Muscle of back (tissue), 11 donors: ENCODE data around the gene ZMPSTE24. TPM values are rescaled to one million over a fixed set of nuclear protein-coding genes. Genes with fewer than 3 reads are reported as not detected.

ENCODE experiments used
- DNase-seq, 3 donors: peaks; one replicate each; pipeline versions ENCODE4 v3.0.0 to v3.0.0-alpha.2; 2013
- polyA plus RNA-seq, 10 donors: library from polyadenylated mRNA; unstranded; fragments of 120-200 nt; gene quantifications; one replicate each; pipeline ENCODE4 v1.2.1, GENCODE V29; 2013; ENCODE audit not compliant: insufficient read length in 10 of 10

ZMPSTE24 gene
- polyA plus RNA-seq, 10 donors = 25.9 to 31.1 (median 28.3) TPM

DNA sequence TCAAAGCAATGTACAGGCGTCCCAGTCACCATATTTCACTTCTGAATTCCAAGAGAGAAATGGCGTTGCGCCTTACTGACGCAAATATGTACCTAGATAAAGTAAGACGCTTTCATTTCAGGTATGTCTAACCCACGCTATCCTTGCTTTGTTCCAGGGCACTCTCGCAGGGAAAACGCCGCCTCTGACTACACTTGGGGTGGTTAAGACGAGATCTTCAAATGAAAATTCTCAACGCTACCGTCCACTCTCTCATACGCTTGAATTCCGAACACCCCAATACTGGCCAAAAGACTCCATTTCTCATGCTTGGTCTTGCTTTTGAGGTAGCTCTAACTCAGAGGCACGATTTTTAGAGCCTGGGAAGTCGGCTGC, 736 bp upstream of the ZMPSTE24 start:
- DNase-seq = no peak

- peak in 1 of 3 donors; percentile 9 for DNase-seq
Measured at GRCh38 chr1:40258445-40258769, 371 bp downstream of the ZMPSTE24 start.

- no peak for DNase-seq
Measured at GRCh38 chr1:40264354-40264781, 6.3 kb downstream of the ZMPSTE24 start.

- no peak for DNase-seq
Measured at GRCh38 chr1:40265298-40265697, 7.3 kb downstream of the ZMPSTE24 start.

DNA sequence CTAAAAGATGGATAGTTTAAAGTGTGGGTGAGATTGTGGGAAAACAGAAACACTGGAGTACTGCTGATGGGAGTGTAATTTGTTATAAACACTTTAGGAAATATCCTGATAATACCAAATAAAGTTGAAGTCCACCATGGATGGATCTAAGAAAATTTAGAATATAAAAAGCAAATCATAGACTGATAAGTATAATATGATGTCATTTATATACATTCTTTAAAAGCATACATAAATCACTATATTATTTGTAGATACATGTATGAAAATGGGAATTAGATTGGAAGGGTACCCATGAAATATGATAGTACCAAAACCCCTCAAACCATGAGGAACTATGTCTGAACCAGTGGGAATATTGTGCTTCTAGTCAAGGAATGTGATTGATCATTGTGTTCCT, 7.9 kb downstream of the ZMPSTE24 start:
- no peak for DNase-seq

DNA sequence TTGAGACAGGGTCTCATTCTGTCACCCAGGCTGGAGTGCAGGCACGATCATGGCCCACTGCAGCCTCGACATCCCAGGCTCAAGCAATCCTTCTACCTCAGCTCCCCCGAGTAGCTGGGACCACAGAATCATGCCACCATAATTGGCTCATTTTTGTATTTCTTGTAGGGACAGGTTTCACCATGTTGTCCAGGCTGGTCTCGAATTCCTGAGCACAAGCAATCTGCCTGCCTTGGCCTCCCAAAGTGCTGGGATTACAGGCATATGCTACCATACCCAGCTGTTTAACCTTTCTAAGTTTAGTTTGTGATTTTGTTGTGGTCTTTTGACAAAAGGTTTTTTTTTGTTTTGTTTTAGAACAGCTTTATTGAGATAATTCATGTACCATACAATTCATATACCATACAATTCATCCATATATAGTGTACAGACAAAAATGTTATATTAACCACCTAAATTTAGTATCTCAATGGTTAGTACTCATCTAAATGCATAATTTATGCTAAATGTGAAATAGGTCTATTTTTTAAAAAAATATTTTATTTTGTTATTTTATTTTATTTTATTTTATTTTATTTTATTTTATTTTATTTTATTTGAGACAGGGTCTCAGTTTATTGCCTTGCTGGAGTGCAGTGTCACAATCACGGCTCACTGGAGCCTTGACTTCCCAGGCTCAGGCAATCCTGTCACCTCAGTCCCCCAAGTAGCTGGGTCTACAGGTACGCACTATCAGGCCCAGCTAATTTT, 8.9 kb downstream of the ZMPSTE24 start:
- no peak for DNase-seq

- peak; percentile 2 to 85 (median 15) for DNase-seq
Measured at GRCh38 chr1:40267767-40268187, 9.7 kb downstream of the ZMPSTE24 start.

DNA sequence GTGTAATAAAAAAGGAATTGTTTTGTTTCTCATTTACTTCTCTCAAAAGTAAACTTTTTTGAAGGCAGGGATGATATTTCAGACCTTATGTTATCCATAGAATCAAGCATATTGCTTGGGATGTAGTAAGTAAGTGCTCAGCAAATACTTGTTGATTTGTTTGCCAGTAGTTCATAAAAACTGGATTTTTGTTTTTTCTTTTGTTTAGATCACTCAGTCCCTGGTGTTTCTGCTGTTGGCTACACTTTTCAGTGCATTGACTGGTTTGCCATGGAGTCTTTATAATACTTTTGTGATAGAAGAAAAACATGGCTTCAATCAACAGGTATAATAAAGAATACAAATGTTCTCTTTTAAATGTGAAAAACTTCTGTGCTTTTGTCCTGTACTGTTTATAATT, 10.2 kb downstream of the ZMPSTE24 start:
- DNase-seq = no peak

GRCh38 chr1:40270152-40270834, 12.3 kb downstream of the ZMPSTE24 start:
- DNase-seq = no peak

DNA sequence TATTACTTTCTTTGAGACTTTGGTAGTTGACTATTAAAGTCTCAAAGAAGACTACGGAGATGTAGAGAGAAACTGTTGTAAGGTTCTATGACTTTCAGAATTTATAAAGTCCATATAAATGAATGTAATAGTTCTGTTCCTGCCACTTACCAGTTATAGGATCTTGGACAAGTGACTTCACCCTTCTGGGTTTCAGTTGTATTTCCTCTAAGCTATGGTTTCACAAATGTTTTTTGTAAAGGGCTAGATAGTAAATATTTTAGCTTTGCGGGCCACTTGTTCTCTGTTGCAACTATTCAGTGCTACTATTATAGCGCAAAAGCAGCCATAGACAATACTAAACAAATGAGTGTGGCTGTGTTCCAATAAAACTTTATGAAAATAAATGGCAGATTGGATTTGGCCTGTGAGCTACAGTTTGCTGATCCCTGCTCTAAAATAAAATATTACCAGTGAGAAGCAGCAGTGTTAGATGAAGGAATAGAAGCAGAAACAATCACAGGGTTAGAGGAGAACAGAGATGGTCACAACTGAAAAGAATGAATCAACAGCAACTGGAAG, 14.7 kb downstream of the ZMPSTE24 start:
- DNase-seq = no peak

- no peak for DNase-seq
Measured at GRCh38 chr1:40273547-40274166, 15.6 kb downstream of the ZMPSTE24 start.

DNA sequence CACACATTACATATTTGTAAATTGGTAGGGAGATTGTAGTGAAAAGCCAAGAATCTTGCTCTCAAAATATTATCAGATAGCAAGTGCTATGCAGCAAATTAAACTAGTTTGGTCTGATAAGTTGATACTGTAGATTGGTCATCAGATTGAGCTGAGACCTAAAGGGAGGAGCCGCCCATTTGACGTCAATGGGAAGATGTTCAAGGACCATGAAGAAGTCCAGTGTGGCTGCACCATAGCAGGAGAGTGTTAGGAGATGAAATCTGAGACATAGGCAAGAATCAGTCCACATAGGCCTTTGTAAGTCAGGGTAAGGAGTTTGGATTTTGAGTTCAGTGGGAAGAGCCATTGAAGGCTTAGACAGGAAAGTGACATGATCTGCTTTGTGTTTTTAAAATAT, 16.3 kb downstream of the ZMPSTE24 start:
- DNase-seq = no peak

- DNase-seq = no peak
Measured at GRCh38 chr1:40276122-40276521, 18.1 kb downstream of the ZMPSTE24 start.

- DNase-seq = no peak
Measured at GRCh38 chr1:40281853-40282252, 23.8 kb downstream of the ZMPSTE24 start.

DNA sequence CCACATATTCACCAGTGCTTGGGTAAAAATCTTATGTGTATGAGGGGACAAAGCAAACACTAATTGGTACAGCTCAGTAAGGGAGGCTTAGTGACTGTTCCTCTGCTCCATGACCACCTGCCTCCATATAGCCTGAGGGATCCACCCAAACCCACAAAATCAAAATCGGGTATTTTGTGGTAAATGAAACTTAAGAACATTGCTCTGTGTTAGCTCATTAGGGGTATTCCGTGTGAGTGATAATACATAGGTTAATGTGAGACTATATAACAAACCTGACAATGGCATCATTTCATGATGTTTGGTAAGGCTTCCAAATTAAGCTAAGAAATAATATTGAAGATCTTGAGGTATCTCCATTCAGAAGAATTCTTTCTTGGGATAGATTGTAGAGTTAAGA, 33.3 kb downstream of the ZMPSTE24 start:
- DNase-seq = no peak

- no peak for DNase-seq
Measured at GRCh38 chr1:40299366-40300248, 41.6 kb downstream of the ZMPSTE24 start.

- DNase-seq = no peak
Measured at GRCh38 chr1:40300249-40300567, 42.2 kb downstream of the ZMPSTE24 start.

DNA sequence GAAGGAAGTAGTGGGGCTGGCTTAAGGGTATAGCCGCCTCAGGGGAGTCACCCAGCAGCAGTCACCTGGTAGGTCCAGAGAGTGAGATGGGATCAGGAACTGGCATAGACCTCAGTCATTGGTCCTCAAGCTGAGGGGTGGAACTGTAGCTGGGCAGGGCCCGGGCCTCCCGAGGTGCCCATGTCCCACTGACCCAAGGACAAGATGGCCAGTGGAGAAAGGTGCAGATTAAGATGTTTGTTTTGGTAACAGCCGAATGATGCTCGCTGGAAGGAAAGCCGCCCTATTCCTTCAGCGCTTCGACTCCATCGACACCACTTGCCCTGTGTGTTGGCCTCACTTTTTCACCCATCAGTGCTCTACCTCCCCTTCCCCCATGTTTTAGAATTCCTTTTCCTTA, 42.6 kb downstream of the ZMPSTE24 start:
- no peak for DNase-seq

DNA sequence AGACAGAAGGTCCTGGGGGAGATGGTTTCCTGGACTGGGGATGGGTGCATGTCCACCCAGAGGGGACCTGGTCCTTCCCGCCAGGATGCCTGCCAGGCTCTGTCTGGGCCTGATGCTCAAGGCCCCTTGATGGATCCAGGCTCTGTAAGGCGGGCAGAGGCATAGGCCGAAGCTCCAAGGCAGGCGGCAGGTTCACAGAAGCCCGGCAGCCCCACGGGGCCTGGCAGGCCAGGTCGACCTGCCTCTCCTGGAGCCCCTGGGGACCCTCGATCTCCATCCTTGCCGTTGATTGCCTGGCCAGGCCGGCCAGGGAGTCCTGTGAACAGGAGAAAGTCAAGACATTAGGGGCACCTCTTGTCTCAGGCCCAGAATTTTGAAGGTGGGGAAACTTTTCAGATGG, 43.0 kb downstream of the ZMPSTE24 start:
- no peak for DNase-seq

- DNase-seq = no peak
Measured at GRCh38 chr1:40301541-40302299, 43.7 kb downstream of the ZMPSTE24 start.

DNA sequence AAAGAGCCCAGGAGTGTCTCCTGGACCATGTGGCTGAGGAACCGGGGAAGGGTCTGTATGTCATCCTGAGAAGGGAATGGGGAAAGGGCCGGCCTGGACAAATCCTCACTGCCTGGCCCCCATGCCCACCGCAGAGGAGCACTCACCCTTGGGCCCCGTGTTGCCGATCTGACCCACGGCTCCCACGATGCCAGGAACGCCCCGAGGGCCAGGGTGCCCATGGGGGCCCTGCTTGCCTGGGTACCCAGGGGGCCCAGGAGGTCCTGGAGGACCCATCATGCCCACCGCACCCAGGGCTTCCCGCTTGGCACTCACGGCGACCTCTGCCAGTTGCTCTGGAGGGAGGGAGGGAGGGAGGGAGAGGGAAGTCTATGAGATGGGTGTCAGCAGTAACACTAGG, 44.4 kb downstream of the ZMPSTE24 start:
- DNase-seq = no peak
